ENCODE results near the gene RIC3.

Gene RIC3

GRCh38 chr11:8086001-8086479, 82.8 kb downstream of the RIC3 start:
- DNase-seq, result no peak

DNA sequence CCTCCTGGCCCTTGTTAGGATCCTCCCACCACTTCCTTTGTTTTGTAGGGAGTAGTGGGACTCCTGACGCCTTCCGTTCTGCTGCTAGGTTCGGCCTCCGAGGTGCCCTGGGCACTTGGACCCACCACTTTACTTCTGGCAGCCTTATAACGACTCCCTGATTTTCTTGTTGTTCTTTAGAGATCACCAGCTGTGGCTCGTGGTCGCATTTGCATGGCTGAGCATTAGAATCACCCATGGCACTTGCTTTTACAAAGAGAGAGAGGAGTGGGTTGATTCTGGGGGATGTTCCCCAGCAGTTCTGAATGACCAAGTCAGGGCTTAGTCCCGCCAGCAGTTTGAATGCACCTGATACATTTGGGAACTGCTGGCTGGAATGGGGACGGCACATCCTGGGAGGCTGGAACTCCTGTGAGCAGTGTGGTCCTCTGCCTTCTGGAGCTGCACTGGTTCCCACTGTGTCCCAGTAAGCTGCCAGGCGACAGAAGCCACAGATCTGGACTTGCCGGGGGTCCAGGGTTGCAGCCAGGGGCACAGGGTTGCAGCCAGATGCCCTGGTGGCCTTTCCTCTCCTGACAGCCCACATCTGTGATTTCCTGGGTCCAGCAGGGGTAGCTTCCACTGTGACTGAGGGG, 83.7 kb downstream of the RIC3 start:
- no peak for DNase-seq

DNA sequence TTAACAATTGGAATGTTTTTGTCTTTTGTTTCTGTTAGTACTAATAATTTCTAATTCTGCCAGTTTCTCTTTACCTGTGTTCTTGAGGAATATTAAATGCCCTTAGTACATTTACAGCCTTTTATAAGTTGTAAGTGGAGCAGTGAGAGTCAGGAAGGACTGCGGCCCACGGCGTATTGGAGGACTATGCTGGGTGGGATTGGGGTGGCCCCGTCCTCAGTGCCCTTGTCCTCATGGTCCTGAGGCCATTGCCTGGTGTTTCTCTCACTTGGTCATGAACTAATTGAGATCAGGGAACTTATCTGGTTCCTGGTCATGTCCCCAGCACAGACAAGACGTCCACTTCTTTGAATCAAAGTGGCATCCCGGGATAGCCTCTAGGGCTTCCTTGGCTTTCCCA, 84.5 kb downstream of the RIC3 start:
- no peak for DNase-seq

GRCh38 chr11:8083871-8084281, 84.9 kb downstream of the RIC3 start:
- DNase-seq, result no peak

DNA sequence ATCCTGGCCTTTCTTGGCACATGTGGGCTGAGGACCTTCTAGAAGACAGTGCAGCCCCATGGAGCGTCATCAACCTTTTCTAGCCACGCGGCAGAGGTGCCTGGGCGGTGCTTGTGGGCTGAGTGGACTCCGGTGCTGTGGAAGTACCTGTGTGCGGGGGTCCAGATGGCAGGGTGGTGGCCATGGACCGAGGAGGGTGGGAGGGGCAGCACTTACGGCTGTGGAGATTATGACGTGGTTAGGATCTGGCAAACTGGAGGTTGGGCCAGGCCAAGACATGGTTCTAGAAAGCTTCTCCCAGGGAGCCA, 85.8 kb downstream of the RIC3 start:
- no peak for DNase-seq

- no peak for DNase-seq
Observed at GRCh38 chr11:8082391-8083087, 86.3 kb downstream of the RIC3 start.

- no peak for DNase-seq
Observed at GRCh38 chr11:8081591-8082250, 87.1 kb downstream of the RIC3 start.

DNA sequence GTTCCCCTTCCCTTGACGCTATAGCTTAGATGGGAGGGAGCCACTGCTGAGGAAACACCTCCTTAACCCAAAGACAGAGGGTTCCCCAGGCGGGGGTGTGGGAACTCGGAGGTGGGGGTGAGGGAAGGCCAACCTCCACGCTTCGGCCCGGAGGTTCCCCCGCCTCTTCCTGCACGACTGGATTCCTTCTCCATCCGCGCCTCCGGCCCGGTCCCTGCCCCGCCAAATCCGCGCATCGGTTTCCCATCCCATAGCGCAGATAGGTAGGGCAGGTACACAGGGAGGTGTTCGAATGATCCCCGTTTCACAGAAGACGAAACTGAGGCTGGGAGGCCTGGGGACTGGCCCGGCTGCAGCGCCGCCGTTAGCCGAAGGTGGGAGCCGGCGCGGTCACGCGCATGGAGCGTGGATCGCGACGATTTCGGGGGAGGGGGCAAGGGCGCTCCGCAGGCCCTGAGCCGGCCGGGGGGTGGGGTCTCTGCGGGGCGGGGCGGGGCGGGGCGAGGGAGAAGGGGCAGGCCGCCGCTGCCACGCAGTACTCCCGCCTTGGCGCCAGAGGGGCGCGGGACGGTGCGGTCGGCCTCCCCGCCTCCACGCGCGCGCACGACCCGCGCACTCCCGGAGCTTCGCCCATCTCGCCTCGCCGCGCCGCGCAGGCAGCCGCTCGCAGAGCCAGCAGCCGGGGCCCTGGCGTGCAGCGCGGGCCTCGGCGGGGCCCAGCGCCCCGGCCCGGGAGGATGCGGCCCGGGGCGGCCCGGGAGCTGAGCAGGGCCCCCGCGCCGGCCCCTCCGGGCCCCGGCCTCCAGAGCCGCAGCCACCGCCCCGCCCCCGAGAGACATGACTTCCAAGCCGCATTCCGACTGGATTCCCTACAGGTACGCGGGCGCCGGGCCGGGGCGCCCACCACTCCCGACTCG, 87.9 kb downstream of the RIC3 start, which contains the start of gene TUB:
TUB (plus strand) TSS at position 538 of the 917 bp plus-strand sequence; CDS start at position 838, 300 bp downstream.
- no peak for DNase-seq

DNA sequence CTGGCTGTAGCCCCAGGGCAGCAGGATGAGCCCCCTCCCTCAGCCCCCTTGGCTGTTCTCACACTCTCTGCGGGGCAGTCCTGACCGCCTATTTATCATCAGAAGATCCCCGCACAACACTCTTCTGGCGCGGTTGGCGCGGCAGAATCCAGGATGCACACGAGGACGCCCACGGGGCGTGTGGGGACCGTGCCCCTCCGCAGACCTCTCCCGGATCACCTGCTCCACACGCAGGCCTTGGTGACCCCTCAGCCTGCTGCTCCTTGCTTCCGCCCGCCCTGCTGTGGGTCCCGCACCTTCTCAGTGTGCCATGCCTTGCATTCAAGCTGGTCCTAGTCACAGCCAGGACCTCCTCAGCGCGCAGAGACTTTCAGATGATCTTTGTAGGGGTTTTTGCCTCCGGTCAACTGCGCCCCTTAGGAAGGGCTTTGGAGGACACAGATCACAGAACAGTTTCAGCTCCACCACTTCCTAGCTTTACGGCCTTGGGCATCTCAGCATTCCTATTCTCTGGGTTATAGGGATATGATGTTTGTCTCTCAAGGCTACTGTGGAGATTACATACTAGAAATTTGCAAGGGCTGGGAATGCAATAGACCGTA, 88.7 kb downstream of the RIC3 start:
- DNase-seq, result no peak

DNA sequence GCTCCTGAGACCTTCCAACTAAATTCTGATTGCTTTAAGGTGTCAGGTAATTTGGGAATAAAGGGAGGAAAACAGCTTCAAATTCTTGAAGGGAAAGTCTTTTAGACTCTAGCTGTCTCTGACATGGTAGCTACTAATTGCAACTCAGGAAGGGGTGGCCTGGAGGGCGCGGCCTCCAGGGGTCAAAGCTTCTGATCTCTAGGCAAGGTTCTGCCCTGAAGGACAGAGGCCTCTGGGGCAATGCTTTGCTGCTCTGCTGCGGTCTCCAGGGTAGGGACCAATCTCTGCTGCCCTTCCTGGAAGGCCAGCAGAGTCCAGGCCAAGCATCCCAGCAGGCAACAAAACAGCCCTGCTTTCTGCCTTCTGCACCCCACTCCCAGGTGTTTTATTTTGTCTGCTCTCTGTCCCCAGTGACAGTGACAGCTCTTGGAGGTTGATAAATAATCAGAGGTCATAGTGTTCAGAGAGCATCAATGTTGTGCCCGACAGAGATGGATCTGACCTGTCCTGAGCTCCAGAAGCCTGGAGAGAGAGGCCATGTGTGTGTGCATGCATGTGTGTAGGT, 89.6 kb downstream of the RIC3 start:
- DNase-seq, result no peak

DNA sequence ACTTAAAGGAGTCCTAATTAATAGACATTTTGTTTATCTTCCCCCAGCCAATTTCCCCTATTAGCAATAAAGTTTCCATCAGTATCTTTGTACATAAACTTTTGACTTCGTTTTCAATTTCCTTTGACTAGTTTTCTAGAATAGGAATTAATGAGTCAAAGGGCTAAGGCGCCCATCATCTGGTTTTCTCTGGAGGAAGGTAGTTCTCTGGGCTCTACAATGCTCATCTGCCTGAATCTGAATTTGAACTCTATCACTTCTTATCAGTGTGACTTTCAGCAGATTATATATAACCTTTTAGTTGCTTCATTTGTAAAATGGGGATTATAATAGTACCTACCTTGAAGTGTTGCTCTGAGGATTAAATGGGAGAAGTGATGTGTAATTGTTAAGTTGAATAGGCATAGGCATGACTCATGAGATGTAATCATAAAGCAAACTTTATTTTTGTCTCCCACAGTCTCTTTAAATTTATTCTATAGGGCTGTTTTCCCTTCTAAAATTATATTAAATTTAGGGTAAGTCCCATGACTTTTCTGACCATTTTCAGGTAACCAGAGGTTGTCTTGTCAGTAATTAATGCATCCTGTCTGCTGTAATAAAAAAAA, 93.6 kb downstream of the RIC3 start:
- DNase-seq, result no peak

GRCh38 chr11:8071616-8072581, 96.9 kb downstream of the RIC3 start:
- no peak for DNase-seq

- DNase-seq, result no peak
Observed at GRCh38 chr11:8070417-8071115, 98.3 kb downstream of the RIC3 start.

GRCh38 chr11:8069771-8070170, 99.1 kb downstream of the RIC3 start:
- DNase-seq, result no peak

- DNase-seq, result no peak
Observed at GRCh38 chr11:8068605-8069221, 100.1 kb downstream of the RIC3 start.

DNA sequence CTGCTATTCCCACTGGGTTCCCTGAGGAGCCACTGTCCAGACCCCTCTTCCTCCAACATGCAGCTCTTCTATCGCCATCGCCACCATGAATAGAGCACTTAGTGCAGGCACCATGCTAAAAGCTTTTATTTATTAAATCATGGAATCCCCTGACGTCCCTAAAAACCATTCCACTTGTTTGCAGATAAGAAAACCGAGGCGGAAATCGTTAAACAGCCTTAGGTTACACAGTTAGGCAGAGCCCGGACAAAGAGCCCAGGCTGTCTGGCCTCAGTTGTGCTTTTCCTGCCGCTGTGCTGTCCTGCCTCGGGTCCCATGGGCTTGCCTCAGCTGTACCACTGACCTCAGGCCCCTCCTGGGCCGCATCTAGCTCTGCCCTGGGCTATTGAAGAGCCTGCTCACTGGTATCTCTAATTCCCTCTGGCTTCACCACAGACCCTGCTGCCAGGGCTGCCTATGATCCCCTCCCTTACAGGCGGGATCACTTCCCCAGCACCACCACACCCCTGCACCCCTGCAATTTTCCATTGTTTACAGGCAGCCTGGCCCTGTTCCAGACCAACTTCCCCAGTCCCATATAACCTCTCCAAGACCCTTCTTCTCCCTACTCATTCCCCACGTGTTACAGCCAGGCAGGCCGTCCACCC, 100.8 kb downstream of the RIC3 start:
- no peak for DNase-seq

- DNase-seq, result no peak
Observed at GRCh38 chr11:8067567-8067928, 101.3 kb downstream of the RIC3 start.

GRCh38 chr11:8066911-8067455, 101.8 kb downstream of the RIC3 start:
- DNase-seq, result no peak
